CD4-positive, alpha-beta memory T cell (primary cell): ENCODE data around the gene TMEM185A. TPM values are rescaled to one million over a fixed set of nuclear protein-coding genes. Genes with fewer than 3 reads are reported as not detected.
"Not testable (repeated sequence)": the region's sequence is repeated elsewhere in the genome, so short reads cannot be mapped to it uniquely, and the experiment has no call there.

Experiments used
- CTCF ChIA-PET: fragments of 350-600 bp; sonication (Branson Sonifier 250); formaldehyde crosslinking; loops from one replicate; lab custom pipeline; 2021; ENCODE audit warnings: inconsistent platforms; ENCODE audit not compliant: partially characterized antibody; lab: Charles Lee
- POLR2A ChIA-PET: fragments of 350-600 bp; sonication (Branson Sonifier 250); formaldehyde crosslinking; loops from one replicate; lab custom pipeline; 2021; ENCODE audit not compliant: partially characterized antibody; lab: Charles Lee
- DNase-seq, 5 donors: peaks; one replicate each; pipeline versions ENCODE4 v3.0.0 to v3.0.0-alpha.2; 2020 to 2022; ENCODE audit warnings: mixed read lengths in 1 of 5
- H3K27ac ChIP-seq: one replicate; pipeline ENCODE4 v1.7.0; 2013; ENCODE audit warnings: low read depth, low read length
- H3K27me3 ChIP-seq: 2 replicates; pipeline ENCODE4 v1.7.0; 2013; ENCODE audit warnings: mild to moderate bottlenecking, low read length, moderate library complexity; ENCODE audit not compliant: insufficient read depth
- H3K36me3 ChIP-seq: 2 replicates; pipeline ENCODE4 v1.7.0; 2013; ENCODE audit warnings: mild to moderate bottlenecking, low read length, moderate library complexity; ENCODE audit not compliant: insufficient read depth
- H3K4me1 ChIP-seq: 2 replicates; pipeline ENCODE4 v1.7.0; 2013; ENCODE audit warnings: mild to moderate bottlenecking, low read length, moderate library complexity; ENCODE audit not compliant: insufficient read depth
- H3K4me3 ChIP-seq, 2 donors: one replicate each; pipeline ENCODE4 v1.7.0; 2013; ENCODE audit warnings: low read length in 2 of 2, mild to moderate bottlenecking in 1 of 2
- H3K9me3 ChIP-seq, 2 donors: one replicate each; pipeline ENCODE4 v1.7.0; 2013; ENCODE audit warnings: low read length in 2 of 2, control low read depth in 1 of 2; ENCODE audit not compliant: control insufficient read depth in 1 of 2
- H3K27ac Mint-ChIP-seq, 7 donors: one replicate each; pipeline ENCODE4 v1.8.0; 2020 to 2021; ENCODE audit warnings: mixed read lengths in 7 of 7, mild to moderate bottlenecking in 6 of 7, inconsistent platforms in 3 of 7, moderate library complexity in 3 of 7
- H3K27me3 Mint-ChIP-seq, 2 donors: one replicate each; pipeline ENCODE4 v1.8.0; 2020 to 2021; ENCODE audit warnings: mixed read lengths in 2 of 2
- H3K36me3 Mint-ChIP-seq, 2 donors: one replicate each; pipeline ENCODE4 v1.8.0; 2020 to 2021; ENCODE audit warnings: mixed read lengths in 2 of 2, inconsistent platforms in 1 of 2, mild to moderate bottlenecking in 1 of 2
- H3K4me1 Mint-ChIP-seq, 4 donors: one replicate each; pipeline ENCODE4 v1.8.0; 2020 to 2021; ENCODE audit warnings: mixed read lengths in 4 of 4, mild to moderate bottlenecking in 1 of 4
- H3K4me3 Mint-ChIP-seq, 8 donors: one replicate each; pipeline ENCODE4 v1.8.0; 2020 to 2021; ENCODE audit warnings: mixed read lengths in 8 of 8, mild to moderate bottlenecking in 7 of 8, moderate library complexity in 6 of 8, inconsistent platforms in 3 of 8
- H3K9me3 Mint-ChIP-seq, 8 donors: one replicate each; pipeline ENCODE4 v1.8.0; 2020 to 2021; ENCODE audit warnings: mixed read lengths in 8 of 8, mild to moderate bottlenecking in 5 of 8, inconsistent platforms in 3 of 8, moderate library complexity in 1 of 8
- intact Hi-C: fragments of 100-400 bp; cut with micrococcal nuclease; formaldehyde crosslinking; loops from one replicate; pipeline ENCODE4 v1.15.1; 2023
- polyA plus RNA-seq, 2 donors: library from polyadenylated mRNA; unstranded; fragments of 300-500 nt; fragmentation: Illumina TruSeq; gene quantifications; one replicate each; pipeline ENCODE4 v1.2.3, GENCODE V29; 2021
- total RNA-seq, 2 experiments: library from RNA; stranded (reverse); gene quantifications; one replicate each; pipeline ENCODE4 v1.2.3, GENCODE V29; 2021

The TMEM185A gene
- total and polyA plus RNA-seq, 4 experiments from 2014 or later, result 13.9 to 27.6 (median 21.8) TPM

GRCh38 chrX:149571770-149572169 lies 59.8 kb downstream of the TMEM185A start:
- H3K4me1 Mint-ChIP-seq, result no peaks in the 10 kb centered on the region
- intact Hi-C loops, result no loop called here
- Histone ChIP-seq H3K4me1 (no peaks in the 10 kb centered on the region), H3K27ac (no peak overlapping the region), H3K36me3 (no peaks in the 10 kb centered on the region), H3K4me3 (no peak overlapping the region), H3K9me3 (no peaks in the 10 kb centered on the region), H3K27me3 (no peaks in the 10 kb centered on the region)
- H3K4me3 Mint-ChIP-seq, result no peak overlapping the region
- CTCF ChIA-PET, result no interaction called here
- H3K9me3 Mint-ChIP-seq, result no peaks in the 10 kb centered on the region
- H3K27me3 Mint-ChIP-seq, result no peaks in the 10 kb centered on the region
- no peak for DNase-seq
- POLR2A ChIA-PET, result no interaction called here
- H3K36me3 Mint-ChIP-seq, result no peaks in the 10 kb centered on the region
- no peak overlapping the region for H3K27ac Mint-ChIP-seq

- no peak overlapping the region for H3K4me3 Mint-ChIP-seq
- no peaks in the 10 kb centered on the region for H3K27me3 Mint-ChIP-seq
- no peak for DNase-seq
- CTCF ChIA-PET, result no interaction called here
- no peak overlapping the region for H3K4me3 ChIP-seq
- intact Hi-C loops, result no loop called here
- H3K27ac Mint-ChIP-seq, result no peak overlapping the region
- H3K36me3 ChIP-seq, result no peaks in the 10 kb centered on the region
- no peaks in the 10 kb centered on the region for H3K4me1 ChIP-seq
- H3K27me3 ChIP-seq, result no peaks in the 10 kb centered on the region
- H3K36me3 Mint-ChIP-seq, result no peaks in the 10 kb centered on the region
- no peaks in the 10 kb centered on the region for H3K9me3 ChIP-seq
- no peaks in the 10 kb centered on the region for H3K4me1 Mint-ChIP-seq
- POLR2A ChIA-PET, result no interaction called here
- H3K27ac ChIP-seq, result no peak overlapping the region
- H3K9me3 Mint-ChIP-seq, result no peaks in the 10 kb centered on the region
Observed at GRCh38 chrX:149570668-149571067, 60.9 kb downstream of the TMEM185A start.

GRCh38 chrX:149569770-149570169 lies 61.8 kb downstream of the TMEM185A start:
- no peak overlapping the region for H3K27ac ChIP-seq
- ChIA-PET CTCF (no interaction called here), POLR2A (no interaction called here)
- no peaks in the 10 kb centered on the region for H3K9me3 Mint-ChIP-seq
- H3K4me3 ChIP-seq, result no peak overlapping the region
- H3K9me3 ChIP-seq, result no peaks in the 10 kb centered on the region
- H3K4me1 ChIP-seq, result no peaks in the 10 kb centered on the region
- no peaks in the 10 kb centered on the region for H3K4me1 Mint-ChIP-seq
- H3K27ac Mint-ChIP-seq, result no peak overlapping the region
- no peaks in the 10 kb centered on the region for H3K36me3 Mint-ChIP-seq
- no peak overlapping the region for H3K4me3 Mint-ChIP-seq
- no peaks in the 10 kb centered on the region for H3K36me3 ChIP-seq
- intact Hi-C loops, result no loop called here
- no peaks in the 10 kb centered on the region for H3K27me3 Mint-ChIP-seq
- no peaks in the 10 kb centered on the region for H3K27me3 ChIP-seq
- no peak for DNase-seq

GRCh38 chrX:149568701-149569296 lies 62.8 kb downstream of the TMEM185A start:
- no peak overlapping the region for H3K4me3 ChIP-seq
- Mint-ChIP-seq H3K4me3 (no peak overlapping the region), H3K9me3 (no peaks in the 10 kb centered on the region), H3K27ac (no peak overlapping the region), H3K36me3 (no peaks in the 10 kb centered on the region), H3K27me3 (no peaks in the 10 kb centered on the region), H3K4me1 (no peaks in the 10 kb centered on the region)
- no peak for DNase-seq
- H3K27ac ChIP-seq, result no peak overlapping the region
- intact Hi-C loops, result no loop called here
- CTCF ChIA-PET, result no interaction called here
- no peaks in the 10 kb centered on the region for H3K27me3 ChIP-seq
- H3K36me3 ChIP-seq, result no peaks in the 10 kb centered on the region
- POLR2A ChIA-PET, result no interaction called here
- H3K9me3 ChIP-seq, result no peaks in the 10 kb centered on the region
- no peaks in the 10 kb centered on the region for H3K4me1 ChIP-seq

- no peak overlapping the region for H3K27ac ChIP-seq
- intact Hi-C loops, result no loop called here
- Mint-ChIP-seq H3K9me3 (no peaks in the 10 kb centered on the region), H3K4me1 (no peaks in the 10 kb centered on the region), H3K4me3 (no peak overlapping the region), H3K27ac (no peak overlapping the region), H3K27me3 (no peaks in the 10 kb centered on the region), H3K36me3 (no peaks in the 10 kb centered on the region)
- H3K27me3 ChIP-seq, result no peaks in the 10 kb centered on the region
- ChIA-PET CTCF (no interaction called here), POLR2A (no interaction called here)
- peak in 1 of 5 donors; percentile 23 for DNase-seq
- no peaks in the 10 kb centered on the region for H3K4me1 ChIP-seq
- H3K4me3 ChIP-seq, result no peak overlapping the region
- H3K9me3 ChIP-seq, result no peaks in the 10 kb centered on the region
- H3K36me3 ChIP-seq, result no peaks in the 10 kb centered on the region
Observed at GRCh38 chrX:149567621-149568417, 63.8 kb downstream of the TMEM185A start.

GRCh38 chrX:149563359-149563758 lies 68.2 kb downstream of the TMEM185A start:
- Mint-ChIP-seq H3K27me3 (no peaks in the 10 kb centered on the region), H3K4me1 (no peaks in the 10 kb centered on the region), H3K4me3 (no peak overlapping the region), H3K27ac (no peak overlapping the region), H3K36me3 (no peaks in the 10 kb centered on the region), H3K9me3 (no peaks in the 10 kb centered on the region)
- no peak for DNase-seq
- Histone ChIP-seq H3K27me3 (no peaks in the 10 kb centered on the region), H3K27ac (no peak overlapping the region), H3K4me3 (no peak overlapping the region), H3K9me3 (no peaks in the 10 kb centered on the region), H3K36me3 (no peaks in the 10 kb centered on the region), H3K4me1 (no peaks in the 10 kb centered on the region)
- ChIA-PET POLR2A (no interaction called here), CTCF (no interaction called here)
- intact Hi-C loops, result no loop called here

GRCh38 chrX:149555251-149555650 lies 76.3 kb downstream of the TMEM185A start:
- POLR2A ChIA-PET, H3K27me3 Mint-ChIP-seq, H3K9me3 Mint-ChIP-seq, H3K36me3 Mint-ChIP-seq, CTCF ChIA-PET, H3K4me3 ChIP-seq, H3K4me1 Mint-ChIP-seq, DNase-seq, H3K27me3 ChIP-seq, H3K27ac ChIP-seq, H3K36me3 ChIP-seq, H3K9me3 ChIP-seq, intact Hi-C loops, H3K27ac Mint-ChIP-seq, H3K4me3 Mint-ChIP-seq, H3K4me1 ChIP-seq: not testable (repeated sequence)
